GM12873 (cell line): ENCODE measurements around the gene SYK.

ENCODE experiments used
- CTCF ChIP-seq: IDR thresholded peaks from 2 replicates; pipeline ENCODE4 v1.5.1; 2012; ENCODE audit warnings: low read depth, mild to moderate bottlenecking, moderate library complexity, low read length, control low read depth; ENCODE audit not compliant: insufficient read depth; ENCODE audit errors: missing control alignments

Gene SYK

DNA sequence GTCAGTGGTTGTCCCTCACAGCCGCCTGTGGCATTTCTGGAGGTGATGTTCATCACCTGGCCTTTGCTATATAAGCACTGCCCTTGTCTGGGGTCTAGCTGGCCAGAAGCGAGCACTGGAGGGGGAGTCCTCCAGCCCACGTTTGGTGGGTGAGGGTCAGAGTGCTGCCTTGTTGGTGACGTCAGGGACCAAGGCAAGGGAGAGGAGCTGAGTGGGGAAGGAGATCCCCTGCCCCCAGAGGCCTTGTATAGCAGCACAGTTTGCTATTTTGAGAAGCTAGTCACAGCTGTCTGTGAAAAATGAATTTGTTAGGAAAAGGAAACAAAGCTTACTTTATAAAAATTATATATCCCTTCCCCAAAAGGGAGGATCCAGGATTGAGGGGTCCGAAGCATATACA is 49.8 kb downstream of the SYK start:
- peak; percentile 29 for TF ChIP-seq CTCF

DNA sequence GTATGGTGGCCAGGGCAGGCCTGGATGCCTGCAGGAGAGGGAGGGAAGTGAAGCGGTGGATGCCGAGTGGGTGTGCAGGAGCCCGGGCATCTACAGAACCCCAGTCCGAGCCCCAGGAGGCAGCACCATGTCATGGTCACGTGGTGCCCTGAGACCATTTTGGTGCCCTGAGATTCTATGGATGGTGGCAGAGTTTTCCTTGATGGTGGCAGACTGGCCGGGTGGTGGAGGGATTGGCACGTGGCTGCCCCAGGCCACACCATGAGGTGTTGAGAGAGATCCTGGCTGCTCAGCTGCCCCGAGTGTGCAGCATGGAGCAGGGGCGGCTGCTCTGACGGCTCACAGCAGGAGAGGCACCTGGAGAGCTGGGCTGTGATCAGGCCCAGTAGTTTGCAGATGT is 52.3 kb downstream of the SYK start:
- TF ChIP-seq CTCF, result no peak

DNA sequence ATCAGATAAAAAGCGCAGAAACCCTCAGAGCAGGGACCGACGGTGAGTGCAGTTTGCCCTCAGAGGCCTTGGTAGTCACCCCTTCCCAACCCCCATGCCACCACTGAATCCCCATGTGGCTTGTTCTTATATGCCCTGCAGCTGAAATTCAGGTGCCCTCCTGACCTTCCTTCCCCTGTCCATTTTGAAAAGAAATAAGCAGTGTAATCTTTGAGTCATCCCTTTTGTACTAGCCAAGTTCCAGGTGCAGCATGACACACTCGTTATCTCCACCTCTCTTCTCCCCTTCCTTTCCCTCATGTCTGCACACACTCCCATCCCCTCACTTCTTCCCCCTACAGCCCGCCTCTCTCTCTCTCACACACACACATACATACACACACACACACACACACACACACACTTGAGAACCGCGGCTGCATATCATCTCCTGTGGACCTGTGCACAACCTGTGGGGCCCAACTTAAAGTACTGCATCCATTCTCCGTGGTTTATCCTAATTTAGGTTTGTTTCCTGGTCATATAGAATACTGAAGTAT is 53.1 kb downstream of the SYK start:
- TF ChIP-seq CTCF, result no peak

DNA sequence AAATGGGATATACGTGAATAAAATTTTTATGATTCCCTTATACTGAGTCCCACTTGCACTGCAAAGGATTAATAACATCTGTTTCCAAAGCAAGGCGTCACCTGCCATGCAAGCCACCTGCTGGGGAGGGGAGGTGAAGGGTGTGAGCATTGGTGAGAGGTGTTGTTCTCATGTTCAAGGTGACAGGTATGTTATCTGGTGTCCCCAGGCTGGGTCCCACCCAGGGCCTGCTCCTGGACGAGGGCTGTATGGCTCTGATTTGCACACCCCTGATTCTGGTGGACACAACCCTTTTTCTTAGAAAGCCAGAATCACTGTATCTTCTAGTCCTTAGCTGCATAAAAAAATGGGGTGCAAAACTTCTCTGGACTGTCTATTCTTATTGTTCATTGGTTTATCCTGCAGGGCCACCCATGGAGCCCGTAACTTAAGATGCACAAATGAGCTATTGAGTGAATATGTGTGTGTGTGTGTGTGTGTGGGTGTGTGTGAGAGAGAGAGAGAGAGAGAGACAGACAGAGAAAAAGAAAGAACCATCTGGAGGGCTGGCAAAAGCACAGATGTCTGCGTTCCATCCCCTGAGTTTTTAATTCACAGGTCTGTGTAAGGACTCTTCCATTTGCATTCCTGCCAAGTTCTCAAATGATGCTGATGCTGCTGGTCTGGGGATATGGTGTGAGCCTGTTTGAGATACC is 53.7 kb downstream of the SYK start:
- TF ChIP-seq CTCF, result no peak

DNA sequence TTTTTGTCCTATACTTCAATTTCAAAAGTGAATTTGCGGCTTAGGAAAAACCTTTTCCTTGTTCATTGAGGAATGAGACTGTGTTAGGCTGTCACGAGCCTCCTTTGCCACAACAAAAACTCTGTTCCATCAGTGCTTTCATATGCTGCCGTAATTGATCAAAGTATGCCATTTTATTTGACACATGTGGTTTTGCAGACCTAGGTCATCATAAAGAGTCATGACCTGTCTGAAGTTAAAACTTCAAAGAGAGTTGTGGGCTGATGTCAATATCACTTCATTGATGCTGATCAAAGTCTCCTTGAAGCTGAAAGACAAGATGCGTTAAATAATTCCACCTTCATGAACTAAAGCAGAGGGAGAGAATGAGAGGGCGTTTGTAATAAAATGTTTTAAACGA is 55.5 kb downstream of the SYK start:
- TF ChIP-seq CTCF, result no peak

DNA sequence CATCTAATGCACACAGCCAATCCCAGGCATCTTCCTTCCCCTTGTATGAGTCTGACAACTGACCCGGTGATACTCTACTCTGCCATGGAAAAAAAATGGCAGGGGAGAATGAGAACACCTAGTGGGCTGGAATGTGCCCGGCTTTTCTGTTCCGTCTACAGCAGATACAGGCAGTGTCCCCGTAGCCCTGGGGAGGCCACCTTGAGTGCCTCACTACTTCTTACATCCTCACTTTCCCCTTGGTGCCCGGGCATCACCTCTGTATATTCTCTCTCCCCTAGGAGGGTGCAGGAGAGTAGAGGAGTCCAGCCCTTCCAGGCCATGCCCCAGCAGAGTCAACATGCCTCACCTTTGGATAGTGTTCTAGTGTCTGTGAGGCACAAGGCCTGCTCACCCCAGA is 56.2 kb downstream of the SYK start:
- TF ChIP-seq CTCF, result no peak

DNA sequence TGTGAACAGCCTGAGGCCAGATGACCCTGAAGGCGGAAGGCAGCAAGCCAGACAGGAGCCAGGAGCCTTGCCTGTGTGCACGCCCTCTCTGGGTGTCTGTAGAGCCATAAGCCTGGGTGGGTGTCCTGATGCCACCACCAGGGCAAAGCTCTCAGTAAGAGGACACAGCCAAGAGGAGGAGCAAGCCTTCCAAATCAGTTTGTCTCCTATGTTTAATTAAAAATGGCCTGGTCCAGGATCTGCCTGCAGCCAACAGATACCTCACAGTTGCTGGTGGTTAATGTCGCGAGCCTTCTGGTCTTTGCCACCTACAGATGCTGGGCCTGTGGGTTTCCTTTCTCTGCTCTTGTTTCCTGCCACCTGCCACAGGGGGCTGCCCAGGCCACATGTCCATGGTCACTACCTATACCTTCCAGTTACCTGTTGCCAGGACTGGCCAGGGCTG is 56.9 kb downstream of the SYK start:
- TF ChIP-seq CTCF, result no peak
